SW480 (cell line): ENCODE results near the gene PRDX5.

Experiments used
- DNase-seq: peaks from one replicate; pipeline ENCODE4 v3.0.0-alpha.2; 2016; ENCODE audit warnings: low spot score

Gene PRDX5

DNA sequence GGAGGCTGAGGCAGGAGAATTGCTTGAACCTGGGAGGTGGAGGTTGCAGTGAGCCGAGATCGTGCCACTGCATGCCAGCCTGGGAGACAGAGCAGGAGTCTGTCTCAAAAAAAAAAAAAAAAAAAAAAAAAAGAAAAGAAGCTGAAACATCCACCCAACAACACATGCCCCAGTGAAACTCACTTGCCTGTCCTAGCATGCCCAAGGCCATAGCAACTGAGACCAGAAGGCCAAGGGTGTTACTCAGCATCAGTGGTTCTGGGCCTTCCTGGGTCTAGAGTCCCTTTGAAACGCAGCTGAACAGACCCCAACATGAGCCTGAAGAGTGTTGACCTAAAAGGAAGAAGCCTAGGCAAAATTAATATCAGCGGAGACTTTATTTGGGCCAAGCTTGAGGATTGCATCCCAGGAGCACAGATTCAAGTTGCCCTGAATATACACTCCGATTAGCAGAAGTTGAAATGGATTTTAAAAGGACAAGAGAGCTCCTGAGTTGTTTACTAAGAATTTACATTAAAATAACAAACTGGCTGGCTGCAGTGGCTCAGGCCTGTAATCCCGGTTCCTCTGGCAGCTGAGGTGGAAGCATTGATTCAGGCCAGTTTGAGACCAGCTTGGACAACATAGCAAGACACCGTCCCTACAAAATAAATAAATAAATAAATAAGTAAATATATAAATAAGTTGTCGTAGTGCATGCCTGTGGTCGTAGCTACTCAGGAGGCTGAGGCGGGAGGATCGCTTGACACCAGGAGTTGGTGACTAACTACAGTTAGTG is 7.0 kb downstream of the PRDX5 start:
- DNase-seq, result no peak

DNA sequence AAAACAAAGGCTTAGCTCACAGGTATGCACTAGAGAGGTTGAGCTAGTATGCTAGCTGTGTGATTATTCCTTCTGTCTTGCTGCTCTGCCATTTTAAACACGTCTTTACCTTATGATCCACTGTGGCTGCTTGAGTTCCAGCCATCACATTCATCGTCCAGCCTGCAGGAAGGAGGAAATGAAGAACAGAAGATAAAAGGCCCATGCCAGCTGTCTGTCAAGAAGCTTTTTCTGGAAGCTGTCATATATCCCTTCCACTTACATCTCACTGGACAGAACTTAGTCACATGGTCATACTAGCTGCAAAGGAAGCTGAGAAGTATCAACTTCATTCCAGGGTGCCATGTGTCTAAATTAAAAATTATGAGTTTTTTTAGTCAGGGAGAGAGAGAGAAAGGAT is 9.5 kb downstream of the PRDX5 start:
- DNase-seq, result no peak

DNA sequence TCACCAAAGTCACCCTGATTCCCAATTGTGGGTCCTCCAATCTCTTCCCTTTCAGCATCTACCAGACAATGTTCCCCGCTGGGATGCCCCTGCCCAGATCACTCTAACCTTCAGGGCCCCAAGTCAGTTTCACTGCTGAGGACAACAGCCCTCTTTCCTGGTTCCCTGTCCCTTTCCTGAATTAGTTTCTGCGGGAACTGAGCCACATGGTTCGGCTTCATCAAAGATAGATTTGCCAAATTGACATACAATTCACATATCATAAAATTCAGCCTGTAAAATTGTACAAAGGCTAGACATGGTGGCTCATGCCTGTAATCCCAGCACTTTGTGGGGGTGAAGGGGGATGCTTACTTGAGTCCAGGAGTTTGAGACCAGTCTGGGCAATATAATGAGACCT is 10.1 kb downstream of the PRDX5 start:
- DNase-seq, result no peak

DNA sequence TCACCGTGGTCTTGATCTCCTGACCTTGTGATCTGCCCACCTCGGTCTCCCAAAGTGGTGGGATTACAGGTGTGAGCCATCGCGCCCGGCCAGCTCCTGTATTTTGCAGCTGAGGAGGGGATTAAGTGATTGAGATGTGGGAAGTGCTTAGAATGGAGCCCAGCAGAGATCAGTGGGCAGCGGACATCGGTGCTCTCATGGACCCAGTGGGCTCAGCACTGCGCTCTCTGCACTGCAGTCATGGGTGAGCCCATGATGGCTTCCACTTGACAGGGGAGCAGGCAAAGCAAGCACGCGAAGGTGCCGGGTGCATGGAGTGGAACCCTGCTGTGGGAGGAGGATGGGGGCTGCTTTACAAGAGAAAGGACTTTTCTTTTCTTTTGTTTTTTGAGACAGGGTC is 13.0 kb downstream of the PRDX5 start:
- DNase-seq, result no peak

DNA sequence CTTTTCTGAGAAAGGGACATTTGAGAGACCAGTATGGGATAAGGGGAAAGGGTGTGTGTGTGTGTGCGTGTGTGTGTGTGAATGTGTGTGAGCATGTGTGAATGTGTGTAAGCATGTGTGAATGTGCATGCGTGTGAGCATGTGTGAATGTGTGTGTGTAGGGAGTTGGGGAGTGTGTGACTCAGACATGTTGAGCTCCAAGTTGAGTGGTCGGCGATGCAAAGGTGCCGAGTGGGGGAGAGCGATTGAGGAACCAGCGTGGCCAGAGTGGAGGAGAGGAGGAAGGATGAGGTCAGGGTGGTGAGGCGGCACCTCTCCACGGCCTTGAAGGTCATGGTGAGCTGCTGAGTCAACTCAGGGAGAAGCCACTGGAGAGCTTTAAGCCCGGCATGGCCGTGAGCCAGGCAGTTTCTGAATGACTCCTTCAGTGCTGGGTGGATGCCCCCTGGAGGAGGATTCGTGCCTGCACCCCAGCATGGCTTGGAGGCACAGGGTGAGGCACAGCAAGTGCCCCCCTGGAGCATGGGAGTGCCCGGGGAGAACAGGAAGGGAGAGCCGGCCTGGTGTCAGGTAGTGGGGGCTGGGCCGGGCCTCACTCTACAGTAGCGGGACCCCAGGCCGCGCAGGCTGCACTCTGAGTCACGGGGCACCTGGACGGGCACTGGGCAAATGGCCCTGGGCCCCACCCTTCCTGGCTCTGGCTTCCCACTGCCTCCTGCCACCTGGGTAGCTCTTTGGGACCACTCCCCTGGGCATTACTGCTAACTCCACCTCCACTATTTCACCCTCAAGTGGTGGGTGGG is 13.8 kb downstream of the PRDX5 start:
- DNase-seq, result peak; percentile 83

GRCh38 chr11:64333556-64333955 is 15.6 kb downstream of the PRDX5 start:
- DNase-seq, result no peak

DNA sequence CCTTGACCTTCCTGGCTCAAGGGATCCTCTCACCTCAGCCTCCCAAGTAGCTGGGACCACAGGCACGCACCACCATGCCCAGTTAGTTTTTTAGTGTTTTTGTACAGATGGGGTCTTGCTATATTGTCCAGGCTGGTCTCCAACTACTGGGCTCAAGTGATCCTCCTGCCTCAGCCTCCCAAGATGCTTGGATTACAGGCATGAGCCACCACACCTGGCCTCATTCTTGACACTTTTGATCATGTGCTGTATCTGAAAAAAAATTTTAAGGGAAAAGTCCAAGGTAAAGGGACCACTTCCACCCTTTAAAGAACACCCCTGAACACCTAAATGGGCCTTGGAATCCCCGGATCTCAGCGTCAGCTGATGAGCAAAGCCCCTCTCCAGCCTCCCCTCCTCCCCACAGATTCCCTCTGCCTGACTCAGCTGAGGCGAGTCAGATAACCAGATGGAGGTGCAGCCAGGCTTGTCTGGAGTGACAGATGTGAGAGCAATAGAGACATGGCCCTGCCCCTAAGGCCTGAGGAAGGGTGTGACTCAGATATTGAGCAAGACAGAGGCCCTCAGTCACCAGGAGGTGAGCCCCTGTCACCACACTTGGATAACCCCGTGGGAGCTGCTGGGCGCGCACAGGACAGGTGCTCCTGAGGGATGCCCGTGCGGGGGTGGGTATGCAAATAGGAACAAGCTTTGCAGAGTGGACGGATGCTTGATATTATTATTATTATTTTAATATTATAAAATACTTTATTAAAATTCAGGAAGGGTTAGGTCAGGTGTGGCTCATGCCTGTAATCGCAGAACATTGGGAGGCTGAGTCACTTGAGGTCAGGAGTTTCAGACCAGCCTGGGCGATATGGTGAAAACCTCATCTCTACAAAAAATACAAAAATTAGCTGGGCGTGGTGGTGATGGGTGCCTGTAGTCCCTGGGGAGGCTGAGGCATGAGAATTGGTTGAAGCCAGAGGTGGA is 17.1 kb downstream of the PRDX5 start:
- peak; percentile 99 for DNase-seq

- DNase-seq, result no peak
Observed at GRCh38 chr11:64337538-64338249, 19.8 kb downstream of the PRDX5 start.

DNA sequence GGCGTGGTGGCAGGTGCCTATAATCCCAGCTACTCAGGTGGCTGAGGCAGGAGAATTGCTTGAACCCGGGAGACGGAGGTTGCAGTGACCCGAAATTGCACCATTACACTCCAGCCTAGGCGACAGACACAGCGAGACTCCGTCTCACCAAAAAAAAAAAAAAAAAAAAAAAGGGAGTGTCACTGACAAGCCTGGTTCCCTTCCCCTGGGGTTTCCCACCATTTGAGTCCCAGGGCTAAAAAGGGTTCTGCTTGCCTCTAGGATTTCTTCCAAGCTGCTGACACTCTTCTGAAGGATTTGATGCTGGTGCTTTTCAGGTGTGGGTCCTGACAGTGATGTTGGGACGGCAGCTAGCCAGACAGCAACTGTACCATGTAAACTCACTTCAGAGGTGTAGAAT is 20.8 kb downstream of the PRDX5 start:
- DNase-seq, result no peak

DNA sequence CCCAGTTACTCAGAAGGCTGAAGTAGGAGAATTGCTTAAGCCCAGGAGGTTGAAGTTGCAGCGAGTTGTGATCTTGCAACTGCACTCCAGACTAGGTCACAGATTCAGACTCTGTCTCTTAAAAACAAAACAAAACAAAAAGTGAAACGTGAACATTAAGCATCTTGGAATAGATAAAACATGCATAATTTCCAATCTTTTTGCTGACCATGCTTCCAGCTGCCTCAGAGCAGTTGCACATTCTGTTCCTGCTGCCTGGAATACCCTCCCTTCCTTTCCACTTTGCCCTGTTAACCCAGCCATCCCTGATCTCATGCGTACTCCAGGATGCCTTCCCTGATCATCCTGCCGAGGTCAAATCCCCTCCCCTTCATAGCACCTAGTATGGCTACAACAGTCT is 21.4 kb downstream of the PRDX5 start:
- DNase-seq, result no peak

GRCh38 chr11:64339754-64340408 is 22.0 kb downstream of the PRDX5 start, which contains the start of gene CCDC88B:
Gene CCDC88B (plus strand): TSS chr11:64340204. CDS start chr11:64340267, 63 bp downstream.
- DNase-seq, result no peak

- DNase-seq, result no peak
Observed at GRCh38 chr11:64340671-64341335, 22.9 kb downstream of the PRDX5 start.

- DNase-seq, result no peak
Observed at GRCh38 chr11:64341429-64341828, 23.5 kb downstream of the PRDX5 start.

GRCh38 chr11:64341851-64342791 is 24.2 kb downstream of the PRDX5 start:
- DNase-seq, result peak; percentile 84

GRCh38 chr11:64342869-64343745 is 25.2 kb downstream of the PRDX5 start:
- DNase-seq, result no peak

- no peak for DNase-seq
Observed at GRCh38 chr11:64343767-64344559, 26.0 kb downstream of the PRDX5 start.

DNA sequence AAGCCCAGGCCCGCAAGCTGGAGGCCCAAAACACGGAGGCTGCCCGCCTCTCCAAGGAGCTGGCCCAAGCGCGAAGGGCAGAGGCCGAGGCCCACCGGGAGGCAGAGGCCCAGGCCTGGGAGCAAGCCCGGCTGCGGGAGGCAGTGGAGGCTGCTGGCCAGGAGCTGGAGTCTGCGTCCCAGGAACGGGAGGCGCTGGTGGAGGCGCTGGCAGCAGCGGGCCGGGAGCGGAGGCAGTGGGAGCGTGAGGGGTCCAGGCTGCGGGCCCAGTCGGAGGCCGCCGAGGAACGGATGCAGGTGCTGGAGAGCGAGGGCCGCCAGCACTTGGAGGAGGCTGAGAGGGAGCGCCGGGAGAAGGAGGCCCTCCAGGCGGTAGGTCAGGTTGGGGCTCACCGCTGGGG is 26.9 kb downstream of the PRDX5 start:
- DNase-seq, result no peak
